DMS53 (cell line): ENCODE measurements around the gene GLI3.
"Not testable (repeated sequence)": the region's sequence is repeated elsewhere in the genome, so short reads cannot be mapped to it uniquely, and the experiment has no call there.

Source experiments
- DNase-seq: peaks from one replicate; lab custom pipeline; 2025; lab: John Stamatoyannopoulos, UW

The GLI3 gene

GRCh38 chr7:42212541-42213090 lies 24.4 kb downstream of the GLI3 start:
- no peak for DNase-seq

GRCh38 chr7:42211938-42212337 lies 25.1 kb downstream of the GLI3 start:
- DNase-seq, result no peak

DNA sequence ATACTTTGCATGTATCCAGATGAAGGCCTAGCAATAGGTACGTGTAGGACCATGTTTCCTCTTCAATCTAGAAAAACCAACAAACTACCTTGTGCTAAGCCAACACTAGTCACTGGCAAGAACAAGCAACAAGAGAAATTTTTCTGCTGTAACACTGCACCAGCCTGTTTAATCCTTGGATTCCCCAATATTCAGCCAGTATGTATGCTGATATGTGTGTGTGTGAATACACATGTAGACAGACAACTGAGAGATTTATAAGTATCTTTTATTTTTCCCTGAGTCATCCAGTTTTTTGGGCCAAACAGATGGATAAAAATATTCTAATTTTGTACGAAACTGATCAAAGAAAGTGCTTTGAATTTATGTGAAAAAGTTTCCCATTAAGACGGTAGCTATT lies 26.2 kb downstream of the GLI3 start:
- DNase-seq, result no peak

GRCh38 chr7:42210333-42210732 lies 26.7 kb downstream of the GLI3 start:
- DNase-seq, result no peak

DNA sequence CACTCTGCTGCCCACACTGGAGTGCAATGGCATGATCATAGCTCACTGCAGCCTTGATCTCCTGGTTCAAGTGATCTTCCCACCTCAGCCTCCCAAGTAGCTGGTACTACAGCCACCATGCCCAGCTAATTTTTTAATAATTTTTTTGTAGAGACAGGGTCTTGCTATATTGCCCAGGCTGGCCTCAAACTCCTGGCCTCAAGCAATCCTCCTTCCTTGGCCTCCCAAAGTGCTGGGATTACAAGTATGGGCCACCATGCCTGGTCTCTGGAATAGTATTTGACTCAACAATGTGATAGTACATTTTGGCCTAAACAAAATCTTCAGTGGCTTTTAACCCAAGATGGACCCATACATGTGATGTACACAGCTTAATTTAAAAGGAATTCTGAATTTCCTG lies 27.9 kb downstream of the GLI3 start:
- not testable (repeated sequence) for DNase-seq

GRCh38 chr7:42208572-42208971 lies 28.4 kb downstream of the GLI3 start:
- DNase-seq, result no peak

DNA sequence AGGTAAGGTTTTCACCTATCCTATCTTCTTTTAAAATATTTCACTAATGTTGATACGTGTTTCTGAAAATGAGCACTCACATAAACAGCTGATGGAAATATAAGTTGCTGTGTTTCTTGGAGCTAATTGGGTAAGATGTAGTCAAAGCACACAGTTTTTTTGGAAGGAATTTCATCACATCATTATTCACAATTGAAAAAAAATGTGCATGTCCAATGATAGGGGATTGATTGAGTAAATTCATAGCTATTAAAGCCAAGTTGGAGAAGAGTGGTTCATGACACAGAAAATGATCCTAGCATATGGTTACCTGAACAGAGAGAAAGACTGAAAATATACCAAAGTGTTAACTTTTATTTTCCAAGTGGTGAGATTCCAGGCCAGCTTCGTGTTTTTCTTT lies 29.6 kb downstream of the GLI3 start:
- DNase-seq, result no peak

- no peak for DNase-seq
Observed at GRCh38 chr7:42203336-42203735, 33.7 kb downstream of the GLI3 start.

- no peak for DNase-seq
Observed at GRCh38 chr7:42202601-42203000, 34.4 kb downstream of the GLI3 start.

DNA sequence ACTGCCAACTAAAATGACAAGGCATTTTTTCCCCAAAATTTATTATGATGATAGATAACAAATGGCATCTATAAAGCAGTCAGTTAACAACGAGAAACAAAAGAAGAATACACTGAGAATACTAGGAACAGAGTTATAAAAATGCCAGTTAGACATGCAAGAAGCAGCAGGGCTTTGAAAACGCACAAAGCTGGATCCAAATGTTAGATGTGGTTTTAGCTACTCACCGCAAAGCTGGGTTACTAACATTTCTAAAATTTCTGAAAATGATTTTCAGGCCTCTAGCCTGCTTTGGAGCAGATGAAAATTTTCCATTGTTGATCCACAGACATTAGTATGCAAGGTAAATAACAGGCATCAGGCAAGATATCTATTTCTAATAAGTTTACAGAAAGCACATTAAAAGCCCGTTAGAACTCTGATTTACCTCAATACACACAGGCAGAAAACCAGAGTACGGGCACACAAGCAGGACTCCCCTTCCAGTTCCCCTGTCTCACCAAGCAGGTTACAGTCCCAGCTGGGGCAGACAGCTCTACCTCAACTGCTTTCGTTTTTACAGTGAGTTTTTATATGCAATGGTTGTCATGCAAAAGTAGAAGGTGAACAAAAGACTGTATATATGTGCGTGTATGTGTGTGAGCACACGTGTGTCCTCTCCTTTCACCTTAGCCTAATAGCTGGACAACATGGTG lies 37.9 kb downstream of the GLI3 start:
- no peak for DNase-seq

DNA sequence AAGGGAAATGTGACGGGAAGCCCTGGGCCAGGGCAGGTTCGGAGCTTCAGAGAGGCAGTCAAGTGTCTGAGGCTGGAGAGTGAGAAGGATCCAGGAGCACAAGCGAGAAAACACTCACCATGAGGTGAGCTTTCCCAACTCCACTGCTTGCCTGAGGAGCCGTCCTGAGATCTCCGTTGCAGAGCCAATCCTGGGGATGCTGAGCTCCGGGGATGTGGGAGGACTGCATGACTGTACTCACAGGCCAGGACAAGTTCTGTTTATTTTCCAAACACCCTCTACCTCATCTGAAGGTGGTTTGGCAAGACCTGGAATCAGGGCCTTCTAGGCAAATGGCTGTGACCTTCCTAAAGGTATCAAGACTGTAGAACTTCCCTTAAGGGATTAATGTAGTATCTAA lies 38.7 kb downstream of the GLI3 start:
- no peak for DNase-seq

DNA sequence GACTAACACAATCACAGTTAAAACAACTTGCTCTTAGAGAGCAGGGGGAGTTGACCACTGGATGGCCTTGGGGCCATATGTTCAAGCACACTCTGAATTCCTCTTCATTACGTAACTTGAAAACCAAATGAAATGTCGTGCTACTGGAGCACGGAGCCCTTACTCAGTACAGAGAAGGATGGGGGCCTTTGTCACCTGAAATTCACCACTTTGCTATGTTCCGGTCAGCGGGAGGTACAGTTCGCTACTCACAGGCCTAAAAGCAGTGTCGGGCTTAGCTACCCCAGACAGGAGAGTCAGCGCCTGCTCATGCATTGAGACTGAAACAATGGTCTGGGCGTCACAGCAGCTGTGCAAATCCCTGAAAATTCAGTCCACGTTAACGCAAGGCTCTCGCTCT lies 39.6 kb downstream of the GLI3 start:
- no peak for DNase-seq

GRCh38 chr7:42194238-42194637 lies 42.8 kb downstream of the GLI3 start:
- no peak for DNase-seq

- DNase-seq, result no peak
Observed at GRCh38 chr7:42193471-42194129, 43.4 kb downstream of the GLI3 start.

DNA sequence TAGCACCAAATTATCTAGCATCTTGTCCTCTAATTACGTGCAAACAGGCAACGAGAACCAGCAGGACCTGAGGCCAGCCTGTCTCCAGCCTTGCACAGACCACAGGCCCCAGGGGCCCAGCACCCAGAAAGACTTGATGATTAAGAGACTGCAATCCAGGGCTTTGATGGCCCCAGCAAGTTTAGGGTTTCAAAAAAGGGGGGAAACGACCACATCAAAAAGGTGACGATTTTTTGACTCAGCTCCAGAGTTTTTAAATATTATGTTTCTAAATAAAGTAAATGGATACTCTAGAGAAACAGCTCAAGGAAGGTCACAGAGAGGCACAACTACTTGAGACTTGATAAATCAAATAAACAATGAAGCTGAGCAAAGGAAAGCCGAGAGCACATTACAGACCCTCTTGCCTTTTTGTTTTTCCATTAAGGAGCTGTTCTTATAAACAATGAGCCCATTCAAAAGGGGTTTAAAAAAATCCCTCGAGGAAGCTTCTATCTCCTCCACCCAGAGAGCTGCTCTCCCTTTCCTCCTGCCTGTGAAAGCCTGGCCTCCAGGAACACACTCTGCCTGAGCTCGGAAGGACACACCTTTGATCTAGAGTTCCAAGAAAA lies 44.1 kb downstream of the GLI3 start:
- no peak for DNase-seq

GRCh38 chr7:42192066-42192465 lies 44.9 kb downstream of the GLI3 start:
- DNase-seq, result no peak

- no peak for DNase-seq
Observed at GRCh38 chr7:42189535-42189934, 47.5 kb downstream of the GLI3 start.

DNA sequence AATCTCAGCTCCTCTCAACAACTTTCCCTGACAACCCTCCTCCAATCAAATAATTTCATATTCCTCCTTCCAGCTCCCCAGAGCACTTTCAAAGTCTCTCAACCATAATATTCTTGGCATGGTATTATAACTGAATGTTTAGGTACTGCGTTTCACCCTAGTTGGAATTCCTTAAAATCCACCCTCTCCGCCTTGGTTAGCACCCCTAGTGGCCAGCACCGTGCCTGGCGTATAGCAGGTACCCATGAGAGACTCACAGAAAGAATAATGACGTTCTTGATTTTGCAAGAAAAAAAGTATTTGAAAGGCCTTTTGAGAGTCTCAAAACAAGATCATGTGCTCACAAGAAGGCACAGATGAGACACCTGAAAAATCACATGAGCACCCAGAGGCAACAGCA lies 50.9 kb downstream of the GLI3 start:
- DNase-seq, result peak; percentile 29

DNA sequence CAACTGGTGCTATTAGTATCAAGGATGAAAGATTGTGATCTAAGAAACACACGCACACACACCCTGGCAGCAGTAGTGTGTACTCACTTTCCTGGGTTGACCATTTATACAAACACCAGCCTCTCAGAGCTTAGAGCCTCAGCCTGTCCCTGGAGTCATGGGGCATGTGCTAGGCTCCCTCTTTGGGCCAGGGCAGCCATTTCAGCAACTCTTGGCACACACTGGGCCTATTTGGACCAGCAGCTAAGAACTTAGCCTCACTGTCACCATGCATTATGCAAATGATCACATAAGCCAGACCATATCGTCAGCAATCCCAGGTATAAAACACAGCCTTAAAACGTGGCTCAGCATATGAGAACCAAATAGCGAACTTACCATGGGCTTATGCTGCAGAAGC lies 51.3 kb downstream of the GLI3 start:
- DNase-seq, result no peak

- DNase-seq, result peak; percentile 73
Observed at GRCh38 chr7:42183547-42183946, 53.5 kb downstream of the GLI3 start.

DNA sequence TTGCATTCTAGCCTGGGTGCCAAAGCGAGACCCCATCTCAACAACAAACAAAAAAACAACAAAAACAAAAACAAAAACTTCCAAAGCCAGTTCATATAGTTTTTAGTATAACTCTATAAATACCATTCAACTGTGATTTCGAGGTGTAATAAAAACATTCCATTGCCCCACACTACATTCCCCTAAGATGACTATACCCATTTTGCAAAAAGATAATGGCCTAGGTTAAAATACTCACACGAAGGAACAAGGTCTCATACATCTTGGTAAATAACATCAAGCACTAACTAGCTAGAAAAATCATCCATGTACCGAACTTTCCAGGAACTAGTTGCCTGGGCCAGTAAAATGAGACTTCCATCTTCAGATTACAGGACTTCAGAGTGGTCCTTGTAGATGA lies 55.4 kb downstream of the GLI3 start:
- no peak for DNase-seq

- DNase-seq, result no peak
Observed at GRCh38 chr7:42180806-42181205, 56.2 kb downstream of the GLI3 start.

DNA sequence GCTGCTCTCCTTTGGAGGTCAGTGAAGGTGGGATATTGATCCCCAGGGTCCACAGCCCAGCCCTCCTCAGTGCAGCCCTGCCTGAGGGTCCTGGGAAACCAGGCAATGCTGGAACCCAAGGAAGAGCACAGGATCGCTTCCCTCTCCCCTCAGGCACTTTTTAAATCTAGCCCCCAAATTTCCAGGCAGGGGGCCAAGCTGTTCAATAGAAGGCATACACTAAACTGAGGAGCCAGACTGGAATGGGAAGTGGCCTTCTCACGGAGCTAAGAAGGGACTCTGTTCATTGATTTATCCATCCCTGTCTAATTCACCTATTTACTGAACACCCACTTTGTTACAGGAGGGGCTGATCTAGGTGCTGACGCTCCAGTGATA lies 60.3 kb downstream of the GLI3 start:
- no peak for DNase-seq
